T-cell (primary cell): ENCODE results near the gene PBRM1. TPM values are rescaled to one million over a fixed set of nuclear protein-coding genes. Genes with fewer than 3 reads are reported as not detected.

Experiments used
- ATAC-seq, 4 experiments: fragments of 200-7000 bp in 3 of 4; fragments of 150-1000 bp in 1 of 4; cut with Tn5 transposase; replicated peaks in 1 of 4; 1 replicate in 3 of 4; 2 replicates in 1 of 4; pipeline ENCODE4 v1.10.0; 2021; ENCODE audit warnings: moderate library complexity in 3 of 4, mild to moderate bottlenecking in 2 of 4, moderate number of reproducible peaks in 1 of 4
- CTCF ChIA-PET, 2 donors: fragments of 300-600 bp; sonication (Branson Sonifier 250); formaldehyde crosslinking; loops; one replicate each; lab custom pipeline; 2022; ENCODE audit warnings: antibody characterized with exemption in 2 of 2; lab: Charles Lee
- POLR2A ChIA-PET, 2 donors: fragments of 300-600 bp; sonication (Branson Sonifier 250); formaldehyde crosslinking; loops; one replicate each; lab custom pipeline; 2022; ENCODE audit warnings: antibody characterized with exemption in 2 of 2; lab: Charles Lee
- DNase-seq, 35 experiments: peaks; one replicate each; pipeline versions ENCODE4 v3.0.0 to v3.0.0-alpha.2; 2013 to 2023
- H3K27ac ChIP-seq: one replicate; pipeline ENCODE4 v1.5.1; 2013; ENCODE audit warnings: low read length
- H3K27me3 ChIP-seq, 2 experiments: replicated peaks in 1 of 2; 1 replicate in 1 of 2; 2 replicates in 1 of 2; pipeline versions ENCODE4 v1.6.1 to v1.7.0; 2013; ENCODE audit warnings: low read length in 1 of 2, mixed read lengths in 1 of 2; ENCODE audit not compliant: control insufficient read depth in 2 of 2, insufficient read depth in 2 of 2; ENCODE audit errors: extremely low read depth in 1 of 2
- H3K36me3 ChIP-seq, 2 donors: 1 replicate in 1 of 2; 2 replicates in 1 of 2; pipeline versions ENCODE4 v1.6.1 to v1.7.0; 2013; ENCODE audit warnings: low read length in 1 of 2; ENCODE audit not compliant: control insufficient read depth in 2 of 2, insufficient read depth in 1 of 2; ENCODE audit errors: extremely low read depth in 1 of 2
- H3K4me1 ChIP-seq, 2 experiments: 1 replicate in 1 of 2; 2 replicates in 1 of 2; pipeline versions ENCODE4 v1.6.1 to v1.7.0; 2013; ENCODE audit warnings: low read length in 2 of 2, mixed read lengths in 1 of 2; ENCODE audit not compliant: insufficient read depth in 2 of 2, control insufficient read depth in 1 of 2; ENCODE audit errors: extremely low read depth in 1 of 2
- H3K4me3 ChIP-seq, 2 donors: 1 replicate in 1 of 2; 2 replicates in 1 of 2; pipeline versions ENCODE4 v1.5.1 to v1.7.0; 2013; ENCODE audit warnings: mild to moderate bottlenecking in 2 of 2, low read length in 1 of 2, moderate library complexity in 1 of 2; ENCODE audit not compliant: control insufficient read depth in 1 of 2; ENCODE audit errors: extremely low read depth in 1 of 2
- H3K9me3 ChIP-seq: 2 replicates; pipeline ENCODE4 v1.7.0; 2013
- H3K27ac Mint-ChIP-seq, 2 donors: one replicate each; pipeline ENCODE4 v1.8.0; 2020 to 2021; ENCODE audit warnings: mild to moderate bottlenecking in 2 of 2, mixed read lengths in 2 of 2
- H3K27me3 Mint-ChIP-seq, 2 donors: one replicate each; pipeline ENCODE4 v1.8.0; 2021 to 2022; ENCODE audit warnings: mixed read lengths in 2 of 2
- H3K36me3 Mint-ChIP-seq: one replicate; pipeline ENCODE4 v1.8.0; 2021; ENCODE audit warnings: mixed read lengths
- H3K4me1 Mint-ChIP-seq, 3 donors: one replicate each; pipeline ENCODE4 v1.8.0; 2020 to 2022; ENCODE audit warnings: mixed read lengths in 3 of 3, mild to moderate bottlenecking in 1 of 3
- H3K4me3 Mint-ChIP-seq, 3 donors: one replicate each; pipeline ENCODE4 v1.8.0; 2020 to 2022; ENCODE audit warnings: mild to moderate bottlenecking in 3 of 3, mixed read lengths in 3 of 3, moderate library complexity in 3 of 3
- H3K9me3 Mint-ChIP-seq, 3 donors: one replicate each; pipeline ENCODE4 v1.8.0; 2020 to 2022; ENCODE audit warnings: mixed read lengths in 3 of 3
- WGBS: methylation state at CpG from one replicate; pipeline ENCODE4 v1.1.5; 2013; ENCODE audit warnings: missing lambda C conversion rate; ENCODE audit not compliant: insufficient coverage; 5-methylcytosine and 5-hydroxymethylcytosine counted together
- total RNA-seq, 35 experiments: library from RNA in 6 of 35; stranded (reverse) in 6 of 35; fragments of 120-200 nt in 1 of 35; gene quantifications; one replicate each; pipeline versions ENCODE4 v1.2.1 to v1.2.4 and lab custom pipeline; 2013 to 2026

The PBRM1 gene
- total RNA-seq, 5 donors from 2014 or later (not counting 1 experiment from before 2014, with no cell fraction given) = 57.4 to 73.3 (median 63.3) TPM

GRCh38 chr3:52563984-52564383 lies 121.7 kb downstream of the PBRM1 start:
- H3K4me3 Mint-ChIP-seq = no peak overlapping the region
- no CpG with 5 or more reads among the region's 2 CpGs for WGBS
- Histone ChIP-seq H3K27me3 (no peaks in the 10 kb centered on the region), H3K9me3 (no peaks in the 10 kb centered on the region), H3K4me3 (no peak overlapping the region), H3K27ac (no peak overlapping the region), H3K36me3 (peaks cover 4 to 55% of the 10 kb centered on the region in 2 donors), H3K4me1 (no peaks in the 10 kb centered on the region)
- H3K27me3 Mint-ChIP-seq = no peaks in the 10 kb centered on the region
- no peaks in the 10 kb centered on the region for H3K4me1 Mint-ChIP-seq
- H3K9me3 Mint-ChIP-seq = no peaks in the 10 kb centered on the region
- CTCF ChIA-PET = no interaction called here
- peaks cover 49% of the 10 kb centered on the region for H3K36me3 Mint-ChIP-seq
- DNase-seq (no peak), ATAC-seq (no peak)
- no peak overlapping the region for H3K27ac Mint-ChIP-seq
- POLR2A ChIA-PET = no interaction called here

DNA sequence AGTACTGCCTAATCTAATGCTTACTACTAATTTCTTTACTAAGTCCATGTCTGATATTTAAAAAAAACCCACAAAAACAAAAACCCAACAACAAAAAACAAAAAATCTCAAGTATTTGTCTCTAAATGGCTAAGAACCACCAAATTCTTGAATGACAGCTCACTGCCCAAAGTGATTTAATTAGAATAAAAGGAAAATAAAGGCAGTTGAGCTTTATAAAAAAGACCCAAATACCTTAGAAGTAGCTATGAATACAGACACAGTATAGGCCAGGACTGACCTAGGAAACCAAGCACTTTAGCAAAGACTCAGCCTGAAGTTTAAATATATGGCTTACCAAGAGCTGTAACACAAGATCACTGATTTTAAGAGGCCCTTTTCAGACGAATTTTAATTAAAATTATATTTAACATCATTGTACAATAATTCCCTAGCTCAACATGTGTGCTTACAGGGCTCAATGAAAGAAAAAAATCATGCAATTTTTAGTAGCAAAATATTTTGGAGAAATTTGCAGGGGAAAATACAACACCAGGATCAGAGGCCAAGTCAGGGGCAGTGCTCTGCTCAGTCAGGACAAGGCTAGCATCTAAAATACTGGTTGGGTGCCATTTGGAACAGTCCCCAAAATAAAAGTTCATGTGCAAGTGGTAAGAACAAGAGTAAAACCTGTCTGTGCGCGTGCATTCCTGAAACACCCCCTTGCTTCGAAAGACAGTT lies 124.5 kb downstream of the PBRM1 start:
- 95% methylated on average over 3 of the region's 4 CpGs for WGBS
- no peak overlapping the region for H3K4me3 Mint-ChIP-seq
- H3K9me3 Mint-ChIP-seq = no peaks in the 10 kb centered on the region
- CTCF ChIA-PET = interaction anchor here in 1 of 2 donors (0.7 kb wide), 1 partner anchor 8 kb away, joined by 4 read pairs; no protein-coding TSS in a partner anchor
- H3K27me3 ChIP-seq = no peaks in the 10 kb centered on the region
- no peaks in the 10 kb centered on the region for H3K9me3 ChIP-seq
- peaks cover 0 to 4% (median 3%) of the 10 kb centered on the region in 3 donors for H3K4me1 Mint-ChIP-seq
- H3K4me1 ChIP-seq = no peaks in the 10 kb centered on the region
- no peak overlapping the region for H3K27ac Mint-ChIP-seq
- H3K27me3 Mint-ChIP-seq = no peaks in the 10 kb centered on the region
- POLR2A ChIA-PET = interaction anchor here in 1 of 2 donors (0.6 kb wide), 1 partner anchor 608 kb away, joined by 4 read pairs; no protein-coding TSS in a partner anchor
- DNase-seq = no peak
- H3K36me3 ChIP-seq = peaks cover 0 to 74% of the 10 kb centered on the region in 2 donors
- no peak overlapping the region for H3K4me3 ChIP-seq
- H3K36me3 Mint-ChIP-seq = peaks cover 54% of the 10 kb centered on the region
- ATAC-seq = no peak
- H3K27ac ChIP-seq = no peak overlapping the region

GRCh38 chr3:52558436-52558835 lies 127.3 kb downstream of the PBRM1 start:
- Mint-ChIP-seq H3K4me3 (no peak overlapping the region), H3K4me1 (peaks cover 0 to 9% (median 3%) of the 10 kb centered on the region in 3 donors), H3K9me3 (no peaks in the 10 kb centered on the region), H3K27ac (no peak overlapping the region), H3K36me3 (peaks cover 50% of the 10 kb centered on the region), H3K27me3 (no peaks in the 10 kb centered on the region)
- DNase-seq (no peak), ATAC-seq (no peak)
- Histone ChIP-seq H3K9me3 (no peaks in the 10 kb centered on the region), H3K36me3 (peaks cover 0 to 80% of the 10 kb centered on the region in 2 donors), H3K4me1 (no peaks in the 10 kb centered on the region), H3K4me3 (no peak overlapping the region), H3K27me3 (no peaks in the 10 kb centered on the region), H3K27ac (no peak overlapping the region)
- CTCF ChIA-PET = no interaction called here
- POLR2A ChIA-PET = no interaction called here
- whole genome bisulfite sequencing = no CpG with 5 or more reads among the region's 5 CpGs

- DNase-seq (no peak), ATAC-seq (no peak)
- 97% methylated on average over 8 of the region's 9 CpGs for WGBS
- Mint-ChIP-seq H3K4me1 (peaks cover 0 to 9% (median 3%) of the 10 kb centered on the region in 3 donors), H3K27ac (no peak overlapping the region), H3K27me3 (no peaks in the 10 kb centered on the region), H3K9me3 (no peaks in the 10 kb centered on the region), H3K36me3 (peaks cover 39% of the 10 kb centered on the region), H3K4me3 (no peak overlapping the region)
- H3K27ac ChIP-seq = no peak overlapping the region
- CTCF ChIA-PET = interaction anchor here in 1 of 2 donors (0.8 kb wide), 1 partner anchor 10 kb away, joined by 8 read pairs; no protein-coding TSS in a partner anchor
- H3K36me3 ChIP-seq = peaks cover 3 to 81% of the 10 kb centered on the region in 2 donors
- POLR2A ChIA-PET = interaction anchor here in 1 of 2 donors (0.6 kb wide), 1 partner anchor 51 kb away, joined by 3 read pairs; no protein-coding TSS in a partner anchor
- H3K4me3 ChIP-seq = no peak overlapping the region
- no peaks in the 10 kb centered on the region for H3K27me3 ChIP-seq
- no peaks in the 10 kb centered on the region for H3K9me3 ChIP-seq
- no peaks in the 10 kb centered on the region for H3K4me1 ChIP-seq
These were observed 128.4 kb downstream of the PBRM1 start for GRCh38 chr3:52557011-52557960.

- H3K27me3 ChIP-seq = no peaks in the 10 kb centered on the region
- POLR2A ChIA-PET = no interaction called here
- Mint-ChIP-seq H3K36me3 (peaks cover 38% of the 10 kb centered on the region), H3K9me3 (no peaks in the 10 kb centered on the region), H3K4me1 (peaks cover 0 to 9% (median 3%) of the 10 kb centered on the region in 3 donors), H3K4me3 (no peak overlapping the region), H3K27me3 (no peaks in the 10 kb centered on the region), H3K27ac (no peak overlapping the region)
- WGBS = no CpG with 5 or more reads among the region's 1 CpG
- H3K9me3 ChIP-seq = no peaks in the 10 kb centered on the region
- no peak overlapping the region for H3K4me3 ChIP-seq
- H3K4me1 ChIP-seq = no peaks in the 10 kb centered on the region
- no peak overlapping the region for H3K27ac ChIP-seq
- H3K36me3 ChIP-seq = peaks cover 3 to 80% of the 10 kb centered on the region in 2 donors
- ATAC-seq (no peak), DNase-seq (no peak)
- CTCF ChIA-PET = no interaction called here
These were observed 130.7 kb downstream of the PBRM1 start for GRCh38 chr3:52555056-52555455.

GRCh38 chr3:52554026-52554755 lies 131.5 kb downstream of the PBRM1 start:
- no peaks in the 10 kb centered on the region for H3K9me3 Mint-ChIP-seq
- WGBS = 100% methylated on average over 4 of the region's 5 CpGs
- H3K27me3 Mint-ChIP-seq = no peaks in the 10 kb centered on the region
- Histone ChIP-seq H3K4me1 (no peaks in the 10 kb centered on the region), H3K27ac (no peak overlapping the region), H3K9me3 (no peaks in the 10 kb centered on the region), H3K36me3 (peaks cover 6 to 80% of the 10 kb centered on the region in 2 donors), H3K27me3 (no peaks in the 10 kb centered on the region), H3K4me3 (no peak overlapping the region)
- H3K4me3 Mint-ChIP-seq = no peak overlapping the region
- POLR2A ChIA-PET = no interaction called here
- CTCF ChIA-PET = no interaction called here
- ATAC-seq = no peak
- no peak for DNase-seq
- peaks cover 32% of the 10 kb centered on the region for H3K36me3 Mint-ChIP-seq
- peaks cover 0 to 9% (median 3%) of the 10 kb centered on the region in 3 donors for H3K4me1 Mint-ChIP-seq
- H3K27ac Mint-ChIP-seq = peak overlapping the region in 1 of 2 donors; percentile 31
